Renal cortical epithelial cell (primary cell): ENCODE data around the gene CRELD1. TPM values are rescaled to one million over a fixed set of nuclear protein-coding genes. Genes with fewer than 3 reads are reported as not detected.
"Not testable (repeated sequence)": the region's sequence is repeated elsewhere in the genome, so short reads cannot be mapped to it uniquely, and the experiment has no call there.

ENCODE experiments used
- DNase-seq: peaks from one replicate; pipeline ENCODE4 v3.0.0-alpha.2; 2011; ENCODE audit warnings: low read depth
- total RNA-seq: library from RNA; depleted of rRNA; stranded (reverse); fragments of >200 nt; gene quantifications from 2 replicates; pipeline ENCODE4 v1.2.3, GENCODE V29; 2014

Gene CRELD1
- 35.9 and 74.2 TPM in 2 replicates for total RNA-seq

DNA sequence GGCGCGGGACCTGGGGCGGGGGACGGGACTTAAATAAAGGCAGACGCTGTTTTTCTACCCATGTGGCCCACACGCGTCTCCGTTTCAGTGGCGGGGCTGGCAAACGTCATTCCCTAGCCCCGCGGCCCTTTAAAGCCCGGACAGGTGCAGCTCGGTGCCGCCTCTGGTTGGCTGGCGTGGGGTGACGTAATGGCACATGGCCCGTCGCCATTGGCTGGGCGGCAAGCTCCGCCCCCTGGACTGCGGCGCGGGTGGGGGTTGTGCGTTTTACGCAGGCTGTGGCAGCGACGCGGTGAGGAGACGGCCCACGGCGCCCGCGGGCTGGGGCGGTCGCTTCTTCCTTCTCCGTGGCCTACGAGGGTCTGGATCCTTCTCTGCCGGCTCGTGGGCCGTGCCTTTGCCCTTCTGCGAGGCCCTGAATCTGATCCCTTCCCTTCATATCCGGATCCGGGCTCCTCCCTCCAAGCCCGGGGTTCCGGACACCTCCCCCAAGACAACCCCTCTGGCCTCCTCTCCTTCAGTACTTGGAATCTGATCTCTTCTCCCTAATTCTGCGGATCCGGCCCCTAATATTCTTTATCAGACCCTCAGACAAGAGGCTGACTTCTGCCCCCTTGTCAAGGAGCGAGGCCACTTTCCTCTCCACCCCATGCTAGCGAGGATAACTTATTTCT lies at the start of gene CRELD1:
TSS of gene CRELD1 (plus strand) at position 274 of the 674 bp plus-strand sequence. CDS start 605 bp downstream, outside the sequence.
- peak; percentile 84 for DNase-seq

- peak; percentile 82 for DNase-seq
Measured at GRCh38 chr3:9884555-9885165, 49.0 kb upstream of the CRELD1 start.

GRCh38 chr3:9886328-9886727 lies 47.3 kb upstream of the CRELD1 start:
- no peak for DNase-seq

DNA sequence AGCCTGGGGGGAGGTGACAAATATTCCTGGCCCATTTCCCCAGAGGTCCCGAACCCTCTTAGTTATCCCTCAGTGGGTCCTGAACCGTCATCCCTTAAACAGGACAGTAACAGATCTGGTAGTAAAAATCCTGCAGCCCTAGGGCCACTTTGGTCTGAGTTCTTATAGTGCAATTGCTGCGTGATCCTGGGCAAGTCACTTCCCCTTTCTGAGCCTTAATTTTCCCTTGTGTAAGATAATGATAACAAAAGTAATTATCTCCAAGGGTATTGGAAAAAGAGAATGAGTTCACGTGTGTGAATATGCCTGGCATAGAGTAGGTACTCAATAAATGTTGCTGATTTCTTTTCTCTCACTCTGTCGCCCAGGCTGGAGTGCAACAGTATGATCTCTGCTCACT lies 46.2 kb upstream of the CRELD1 start:
- DNase-seq, result no peak

GRCh38 chr3:9888540-9888939 lies 45.1 kb upstream of the CRELD1 start:
- no peak for DNase-seq

DNA sequence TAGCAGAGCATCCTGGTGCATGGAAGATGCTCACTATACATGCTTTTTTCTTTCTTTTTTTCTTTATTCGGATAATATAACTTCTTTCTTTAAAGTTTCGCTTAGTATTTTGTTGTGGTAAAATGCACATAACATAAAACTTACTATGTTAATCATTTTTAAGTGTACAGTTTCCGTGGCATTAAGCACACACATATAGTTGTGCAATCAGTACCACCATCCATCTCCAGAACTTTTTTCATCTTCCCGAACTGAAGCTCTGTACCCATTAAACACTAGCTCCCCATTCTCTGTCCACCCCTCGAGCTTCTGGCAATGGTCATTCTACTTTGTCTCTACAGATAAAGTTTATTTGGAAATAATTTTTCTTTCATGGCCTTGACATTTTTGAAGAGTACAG lies 44.2 kb upstream of the CRELD1 start:
- no peak for DNase-seq

DNA sequence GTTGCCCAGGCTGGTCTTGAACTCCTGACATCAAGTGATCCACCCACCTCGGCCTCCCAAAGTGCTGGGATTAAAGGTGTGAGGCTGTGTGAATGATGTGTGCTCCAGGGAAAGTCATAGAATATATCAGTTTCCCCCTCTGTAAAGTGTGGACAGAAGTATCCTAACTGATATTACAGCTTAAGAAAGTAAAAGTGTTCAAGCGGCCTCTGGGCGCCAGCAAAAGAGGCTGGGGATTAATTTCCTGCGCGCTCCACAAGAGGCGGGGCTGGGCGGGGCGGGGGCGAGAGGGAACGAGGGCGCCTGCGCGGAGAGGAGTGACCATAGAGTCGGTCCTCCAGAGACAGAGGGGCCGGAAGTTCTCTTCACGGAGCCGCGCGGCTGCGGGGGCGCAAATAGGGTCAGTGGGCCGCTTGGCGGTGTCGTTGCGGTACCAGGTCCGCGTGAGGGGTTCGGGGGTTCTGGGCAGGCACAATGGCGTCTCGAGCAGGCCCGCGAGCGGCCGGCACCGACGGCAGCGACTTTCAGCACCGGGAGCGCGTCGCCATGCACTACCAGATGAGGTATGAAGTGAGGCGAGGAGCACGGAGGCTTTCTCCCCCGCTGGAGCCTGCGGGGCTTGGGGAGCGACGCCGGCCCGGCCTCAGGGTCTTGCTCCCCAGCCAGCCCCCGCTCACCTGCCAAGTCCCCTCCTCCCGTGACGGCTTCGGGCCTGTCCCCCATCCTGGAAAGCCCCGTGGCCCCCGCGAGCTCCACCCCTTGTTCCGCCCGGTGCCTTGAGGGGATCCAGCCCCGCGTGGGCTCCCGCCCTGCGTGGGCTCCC lies 43.2 kb upstream of the CRELD1 start, which contains the start of gene JAGN1:
TSS of gene JAGN1 (plus strand) at position 362 of the 823 bp plus-strand sequence. CDS start at position 475, 113 bp downstream.
- peak; percentile 57 for DNase-seq

DNA sequence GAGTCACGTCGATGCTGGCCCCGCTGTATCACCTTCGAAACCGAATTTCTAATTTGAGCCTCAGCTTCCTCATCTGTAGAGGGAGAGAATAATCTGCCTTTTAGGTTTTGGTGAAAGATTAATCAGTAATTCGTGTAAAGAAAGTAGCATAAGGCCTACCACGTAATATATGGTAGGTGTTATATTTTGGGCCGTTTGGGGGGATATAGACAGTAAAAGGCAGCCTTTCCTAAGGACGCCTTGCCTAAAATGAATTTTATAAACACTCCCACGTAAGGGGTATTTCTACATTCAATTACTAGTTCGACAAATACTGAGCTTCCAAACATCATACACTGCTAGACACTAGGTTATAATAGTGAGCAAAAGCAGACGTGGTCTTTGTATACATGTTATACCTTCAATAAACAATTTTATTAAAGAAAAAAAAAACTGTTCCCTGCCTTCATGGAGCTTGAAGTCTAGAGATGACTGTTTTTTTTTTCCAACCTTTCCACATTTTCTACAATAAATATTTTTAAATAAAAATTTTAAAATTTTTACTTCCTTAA lies 42.5 kb upstream of the CRELD1 start:
- no peak for DNase-seq

DNA sequence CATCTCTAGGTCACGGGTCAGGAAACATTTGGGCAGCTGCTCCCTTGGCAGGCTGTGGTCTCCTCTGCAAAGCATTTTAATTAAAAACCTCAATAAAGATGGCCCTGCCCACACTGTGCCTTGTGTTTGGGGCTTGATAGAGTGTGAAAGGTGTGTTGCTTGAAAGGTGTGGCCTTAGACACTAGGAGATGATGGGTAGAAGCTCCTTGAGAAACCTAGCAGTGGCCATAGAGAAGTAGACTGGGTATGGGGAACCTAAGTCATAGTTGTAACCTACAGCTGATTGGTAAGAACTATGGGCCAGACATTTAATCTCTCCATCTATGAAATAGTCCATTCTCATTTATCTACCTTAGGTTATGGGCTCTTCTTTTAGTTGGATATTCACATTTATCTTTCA lies 39.9 kb upstream of the CRELD1 start:
- DNase-seq, result no peak

GRCh38 chr3:9895715-9896114 lies 37.9 kb upstream of the CRELD1 start:
- DNase-seq, result not testable (repeated sequence)

GRCh38 chr3:9896755-9897407 lies 36.8 kb upstream of the CRELD1 start:
- DNase-seq, result peak; percentile 78

GRCh38 chr3:9897408-9898372 lies 35.9 kb upstream of the CRELD1 start:
- peak; percentile 98 for DNase-seq

DNA sequence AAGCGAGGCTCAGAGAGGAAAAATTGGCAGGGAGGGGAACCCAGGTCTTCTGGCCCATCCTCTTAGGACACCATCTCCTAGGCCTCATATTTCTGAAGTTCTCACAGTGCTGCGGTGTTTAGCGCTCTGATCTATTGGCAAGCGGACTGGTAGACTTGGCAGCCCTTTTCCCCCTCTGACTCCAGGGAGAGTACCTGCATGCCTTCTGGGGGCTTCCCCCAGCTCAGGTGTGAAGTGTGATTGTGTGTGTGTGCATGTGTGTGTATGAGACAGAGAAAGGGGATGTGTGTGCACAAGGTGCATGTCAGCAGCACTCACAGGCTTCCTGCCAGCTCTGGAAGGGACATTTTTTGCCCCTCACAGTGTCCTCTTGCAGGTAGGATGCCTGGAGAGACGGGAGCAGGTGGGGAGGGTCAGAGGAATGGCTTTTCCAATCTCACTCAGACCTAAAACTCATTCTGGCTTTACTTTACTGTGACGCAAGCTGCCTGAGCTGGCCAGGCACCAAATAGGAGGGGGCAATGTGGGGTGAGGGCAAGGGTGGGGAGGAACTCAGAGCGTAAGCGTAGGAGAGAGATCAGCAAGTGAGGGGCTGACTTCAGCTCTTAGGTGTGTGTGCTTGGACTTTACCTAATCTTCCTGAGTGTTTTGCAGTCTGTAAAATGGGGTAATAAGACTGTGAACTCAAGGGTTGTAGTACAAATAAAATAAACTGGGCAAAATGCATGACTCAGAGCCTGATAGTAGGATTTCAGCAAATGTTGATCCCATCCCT lies 35.0 kb upstream of the CRELD1 start:
- peak; percentile 38 for DNase-seq

DNA sequence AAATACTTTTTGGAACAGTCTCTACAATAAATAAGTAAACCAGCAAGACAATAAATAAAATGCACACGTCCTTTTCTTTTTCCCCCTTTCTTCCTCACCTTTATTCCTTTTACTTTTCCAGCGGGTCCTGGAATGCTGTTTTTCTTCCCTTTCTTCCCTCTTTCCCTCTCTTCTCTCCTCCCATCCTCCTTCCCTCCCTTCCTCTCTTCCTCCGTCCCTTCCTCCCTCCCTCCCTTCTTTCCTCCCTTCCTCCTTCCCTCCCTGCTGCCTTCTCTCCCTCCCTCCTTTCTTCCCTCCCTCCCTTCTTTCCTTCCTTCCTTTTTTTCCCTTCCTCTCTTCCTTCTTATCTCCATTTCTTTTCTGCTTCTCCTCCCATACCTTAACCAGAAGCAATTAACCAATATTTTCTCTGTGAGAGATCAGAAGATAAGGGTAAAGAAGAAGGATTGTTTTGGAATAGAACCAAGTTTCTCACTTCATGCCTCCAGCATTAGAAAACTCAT lies 34.3 kb upstream of the CRELD1 start:
- no peak for DNase-seq

DNA sequence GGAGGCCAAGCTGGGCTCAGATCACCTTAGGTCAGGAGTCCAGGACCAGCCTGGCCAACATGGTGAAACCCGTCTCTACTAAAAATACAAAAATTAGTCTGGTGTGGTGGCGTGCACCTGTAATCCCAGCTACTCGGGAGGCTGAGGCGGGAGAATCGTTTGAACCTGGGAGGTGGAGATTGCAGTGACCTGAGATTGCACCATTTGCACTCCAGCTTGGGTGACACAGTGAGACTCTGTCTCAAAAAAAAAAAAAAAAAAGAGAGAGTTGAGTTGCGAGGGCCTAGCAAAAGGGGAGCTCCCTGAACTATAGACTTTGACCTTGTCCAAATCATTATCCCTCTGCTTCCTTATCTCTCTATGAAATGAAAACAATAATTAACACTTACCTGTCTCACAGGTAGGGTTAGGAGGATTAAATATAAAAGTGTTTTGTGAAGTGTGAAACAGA lies 32.6 kb upstream of the CRELD1 start:
- DNase-seq, result not testable (repeated sequence)

GRCh38 chr3:9901967-9902366 lies 31.7 kb upstream of the CRELD1 start:
- DNase-seq, result no peak

GRCh38 chr3:9902372-9903237 lies 31.0 kb upstream of the CRELD1 start, which contains the start of gene IL17RE:
Gene IL17RE (plus strand): TSS chr3:9902848. CDS start chr3:9902933, 85 bp downstream.
- DNase-seq, result no peak

- no peak for DNase-seq
Measured at GRCh38 chr3:9903238-9903624, 30.4 kb upstream of the CRELD1 start.
